ENCODE data around the gene TBX10.

Gene TBX10

DNA sequence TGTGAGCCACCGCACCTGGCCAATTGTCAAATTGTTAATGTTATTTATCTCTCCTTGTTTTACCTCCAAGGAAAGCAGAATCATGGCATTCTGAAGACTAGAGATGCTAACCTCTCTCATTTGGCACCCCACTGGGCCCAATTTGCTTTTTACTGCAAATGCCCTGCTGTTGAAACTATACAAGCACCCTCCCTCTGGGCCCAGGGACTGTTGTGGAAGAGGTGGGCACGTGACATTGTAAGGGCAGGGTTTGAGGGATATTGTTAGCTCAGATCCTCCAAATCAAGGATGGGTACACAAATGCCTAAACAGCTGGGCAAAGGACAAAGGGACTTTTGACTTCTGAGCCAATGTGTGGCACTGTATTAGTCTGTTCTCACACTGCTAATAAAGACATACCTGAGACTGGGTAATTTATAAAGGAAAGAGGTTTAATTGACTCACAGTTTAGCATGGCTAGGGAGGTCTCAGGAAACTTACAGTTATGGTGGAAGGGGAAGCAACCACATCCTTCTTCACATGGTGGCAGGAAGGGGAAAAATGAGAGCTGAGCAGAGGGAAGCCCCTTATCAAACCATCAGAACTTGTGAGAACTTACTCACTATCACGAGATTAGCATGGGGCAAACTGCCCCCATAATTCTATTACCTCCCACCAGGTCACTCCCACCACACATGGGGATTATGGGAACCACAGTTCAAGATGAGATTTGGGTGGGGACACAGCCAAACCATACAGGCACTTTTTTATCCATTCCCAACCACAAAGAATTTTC is 41.3 kb upstream of the TBX10 start:
- peak overlapping the region in 1 of 2 experiments; percentile 16; a peak in 2 of 4 replicates for H3K4me3 ChIP-seq (ENCODE audit: low read depth in 1 of 2, low read length in 2 of 2)
- peaks cover 27% of the 10 kb centered on the region for H3K9me3 ChIP-seq (ENCODE audit: insufficient read depth, low read length, severe bottlenecking)
- ATAC-seq (ENCODE audit: insufficient read depth, low read depth) (peak; percentile 51), DNase-seq (peak; percentile 61)
- TF ChIP-seq EZH2 (IDR thresholded peaks at IDR 0.05; ENCODE audit: borderline replicate concordance, low read depth, low read length, severe bottlenecking) = no peak
- TF ChIP-seq, protein P1, sequence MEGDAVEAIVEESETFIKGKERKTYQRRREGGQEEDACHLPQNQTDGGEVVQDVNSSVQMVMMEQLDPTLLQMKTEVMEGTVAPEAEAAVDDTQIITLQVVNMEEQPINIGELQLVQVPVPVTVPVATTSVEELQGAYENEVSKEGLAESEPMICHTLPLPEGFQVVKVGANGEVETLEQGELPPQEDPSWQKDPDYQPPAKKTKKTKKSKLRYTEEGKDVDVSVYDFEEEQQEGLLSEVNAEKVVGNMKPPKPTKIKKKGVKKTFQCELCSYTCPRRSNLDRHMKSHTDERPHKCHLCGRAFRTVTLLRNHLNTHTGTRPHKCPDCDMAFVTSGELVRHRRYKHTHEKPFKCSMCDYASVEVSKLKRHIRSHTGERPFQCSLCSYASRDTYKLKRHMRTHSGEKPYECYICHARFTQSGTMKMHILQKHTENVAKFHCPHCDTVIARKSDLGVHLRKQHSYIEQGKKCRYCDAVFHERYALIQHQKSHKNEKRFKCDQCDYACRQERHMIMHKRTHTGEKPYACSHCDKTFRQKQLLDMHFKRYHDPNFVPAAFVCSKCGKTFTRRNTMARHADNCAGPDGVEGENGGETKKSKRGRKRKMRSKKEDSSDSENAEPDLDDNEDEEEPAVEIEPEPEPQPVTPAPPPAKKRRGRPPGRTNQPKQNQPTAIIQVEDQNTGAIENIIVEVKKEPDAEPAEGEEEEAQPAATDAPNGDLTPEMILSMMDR (IDR thresholded peaks at IDR 0.05; ENCODE audit: borderline replicate concordance, extremely low read depth, low read length, poor library complexity, severe bottlenecking) = no peak
- no peaks in the 10 kb centered on the region for H3K36me3 ChIP-seq (ENCODE audit: insufficient read depth, low read length)
- no peaks in the 10 kb centered on the region for H4K20me1 ChIP-seq (ENCODE audit: insufficient read depth, low read length)
- H3K9ac ChIP-seq (ENCODE audit: low read depth, low read length) = peak overlapping the region; percentile 3; the same call in 1 of the 2 replicates
- 0 out of 2 replicates have a peak overlapping the region, but pooled peaks have one; percentile 2 for H2AFZ ChIP-seq (ENCODE audit: low read depth, low read length)
- H3K79me2 ChIP-seq (ENCODE audit: insufficient read depth, low read length) = no peaks in the 10 kb centered on the region
- H3K4me1 ChIP-seq (ENCODE audit: insufficient read depth, low read length) = peaks cover 54% of the 10 kb centered on the region
- H3K4me2 ChIP-seq (ENCODE audit: insufficient read depth, low read length) = no peak overlapping the region
- H3K27me3 ChIP-seq (ENCODE audit: insufficient read depth, low read length, poor library complexity) = no peaks in the 10 kb centered on the region
- H3K27ac ChIP-seq (ENCODE audit: low read length) = peak overlapping the region; percentile 78

DNA sequence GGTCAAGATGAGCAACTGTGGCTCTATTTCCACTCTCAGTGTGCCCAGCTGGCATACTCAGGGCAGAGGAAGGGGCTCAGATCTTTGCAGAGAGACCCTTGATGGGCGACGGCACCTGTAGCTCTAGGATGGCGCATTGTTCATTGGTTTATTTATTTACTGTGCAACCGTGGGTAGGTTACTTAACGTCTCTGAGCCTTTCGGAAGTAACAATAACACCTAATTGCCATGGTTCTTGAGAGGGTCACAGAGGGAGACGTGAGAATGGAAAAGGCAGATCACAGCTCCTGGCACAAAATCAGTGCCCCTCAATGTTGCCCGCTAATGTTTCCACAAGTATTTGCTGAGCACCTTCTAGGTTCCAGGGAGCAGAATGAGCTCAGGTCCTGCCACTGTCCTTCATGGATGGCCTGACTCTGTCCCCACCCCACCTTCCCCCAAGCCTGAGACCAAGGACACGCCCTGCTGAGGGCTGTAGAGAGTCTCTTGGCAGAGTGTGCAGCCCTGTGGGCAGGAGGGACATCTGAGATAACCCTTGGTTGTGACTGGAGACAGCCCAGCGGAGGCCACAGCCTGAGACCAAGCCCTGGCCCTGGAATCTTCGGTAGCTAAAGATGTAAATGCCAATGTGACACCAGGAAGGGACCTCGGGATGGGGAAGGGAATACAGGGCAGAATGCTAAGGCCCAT is 35.6 kb upstream of the TBX10 start:
- Histone ChIP-seq H3K9me3 (ENCODE audit: insufficient read depth, low read length, severe bottlenecking) (peaks cover 15% of the 10 kb centered on the region), H3K36me3 (ENCODE audit: insufficient read depth, low read length) (no peaks in the 10 kb centered on the region), H3K4me3 (ENCODE audit: low read depth in 1 of 2, low read length in 2 of 2) (no peak overlapping the region), H4K20me1 (ENCODE audit: insufficient read depth, low read length) (no peaks in the 10 kb centered on the region), H3K4me1 (ENCODE audit: insufficient read depth, low read length) (peaks cover 14% of the 10 kb centered on the region), H3K27me3 (ENCODE audit: insufficient read depth, low read length, poor library complexity) (no peaks in the 10 kb centered on the region), H3K9ac (ENCODE audit: low read depth, low read length) (no peak overlapping the region), H3K4me2 (ENCODE audit: insufficient read depth, low read length) (no peak overlapping the region), H3K27ac (ENCODE audit: low read length) (peak overlapping the region; percentile 34), H3K79me2 (ENCODE audit: insufficient read depth, low read length) (peaks cover 2% of the 10 kb centered on the region; the same call in 1 of the 2 replicates), H2AFZ (ENCODE audit: low read depth, low read length) (no peak overlapping the region)
- no peak for ATAC-seq (ENCODE audit: insufficient read depth, low read depth)
- TF ChIP-seq, protein P1 (IDR thresholded peaks at IDR 0.05; ENCODE audit: borderline replicate concordance, extremely low read depth, low read length, poor library complexity, severe bottlenecking) = no peak
- no peak for TF ChIP-seq EZH2 (IDR thresholded peaks at IDR 0.05; ENCODE audit: borderline replicate concordance, low read depth, low read length, severe bottlenecking)
- DNase-seq = peak; percentile 2

DNA sequence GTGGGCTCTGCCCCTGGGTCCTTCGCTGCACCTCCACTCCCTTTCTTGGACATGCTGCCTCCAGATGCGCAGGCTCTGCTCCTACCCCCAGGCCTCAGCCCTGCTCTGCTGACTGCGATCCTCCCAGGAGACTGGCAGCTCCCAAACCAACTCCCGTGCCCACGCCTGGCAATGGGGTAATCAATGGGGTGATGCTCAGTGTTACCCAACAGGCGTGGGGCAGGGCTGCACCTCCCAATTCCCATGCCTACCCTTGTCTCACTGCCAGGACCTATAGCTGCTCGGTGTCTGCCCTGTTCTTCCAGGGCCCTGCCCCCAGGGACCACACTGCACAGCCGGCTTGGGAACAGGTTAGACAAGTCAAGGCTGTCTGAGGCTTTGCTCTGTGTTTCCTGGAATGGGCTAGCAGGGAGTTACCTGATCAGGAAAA is 34.9 kb upstream of the TBX10 start, which contains the start of gene ALDH3B2:
Gene ALDH3B2 (minus strand): TSS at position 182 of the 430 bp plus-strand sequence. CDS start 7,688 bp downstream, outside the sequence.
- Histone ChIP-seq H3K9me3 (ENCODE audit: insufficient read depth, low read length, severe bottlenecking) (peaks cover 13% of the 10 kb centered on the region), H3K4me2 (ENCODE audit: insufficient read depth, low read length) (no peak within 1 kb of the TSS), H3K27me3 (ENCODE audit: insufficient read depth, low read length, poor library complexity) (no peaks in the 10 kb centered on the region), H3K4me3 (ENCODE audit: low read depth in 1 of 2, low read length in 2 of 2) (no peak within 1 kb of the TSS), H3K4me1 (ENCODE audit: insufficient read depth, low read length) (peaks cover 21% of the 10 kb centered on the region), H3K79me2 (ENCODE audit: insufficient read depth, low read length) (peaks cover 6% of the 10 kb centered on the region), H3K27ac (ENCODE audit: low read length) (peak within 1 kb of the TSS; percentile 50), H4K20me1 (ENCODE audit: insufficient read depth, low read length) (no peaks in the 10 kb centered on the region), H3K9ac (ENCODE audit: low read depth, low read length) (no peak within 1 kb of the TSS), H3K36me3 (ENCODE audit: insufficient read depth, low read length) (no peaks in the 10 kb centered on the region), H2AFZ (ENCODE audit: low read depth, low read length) (no peak within 1 kb of the TSS)
- no peak for ATAC-seq (ENCODE audit: insufficient read depth, low read depth)
- TF ChIP-seq, protein P1 (IDR thresholded peaks at IDR 0.05; ENCODE audit: borderline replicate concordance, extremely low read depth, low read length, poor library complexity, severe bottlenecking) = no peak
- TF ChIP-seq EZH2 (IDR thresholded peaks at IDR 0.05; ENCODE audit: borderline replicate concordance, low read depth, low read length, severe bottlenecking) = no peak
- DNase-seq = peak; percentile 4

All from DND-41 (cell line).